GM21423 (cell line): ENCODE results near the gene FTSJ3.
A peak's percentile ranks its signal among the peaks of the same experiment; 100 is the strongest.
"Not testable (repeated sequence)": the region's sequence is repeated elsewhere in the genome, so short reads cannot be mapped to it uniquely, and the experiment has no call there.

Source experiments
- ATAC-seq: cut with Tn5 transposase; IDR thresholded peaks from one replicate; pipeline ENCODE4 v1.9.1; 2021; ENCODE audit warnings: mild to moderate bottlenecking, moderate library complexity; ENCODE audit not compliant: unreplicated experiment

Gene FTSJ3

DNA sequence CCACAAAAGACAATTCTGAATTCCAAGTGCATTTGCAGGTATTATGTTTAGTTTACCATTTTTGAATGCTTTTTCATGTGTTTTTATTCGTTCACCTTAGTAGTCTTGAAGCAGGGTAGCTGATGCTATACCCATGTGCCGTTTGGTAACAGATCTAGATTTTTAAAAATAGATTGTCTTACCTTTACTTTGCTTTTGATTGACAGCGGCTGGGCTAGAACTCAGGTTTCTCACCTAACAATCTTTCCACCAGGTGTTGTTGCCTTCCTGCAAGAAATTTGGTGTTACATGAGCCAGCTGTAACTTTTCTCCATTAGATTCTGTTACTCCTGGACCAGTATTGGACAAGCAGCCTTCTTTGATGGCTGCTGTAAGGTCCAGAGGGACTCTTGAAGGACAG, 1.5 kb upstream of the FTSJ3 start:
- ATAC-seq: no peak

GRCh38 chr17:63827801-63828221, 348 bp upstream of the FTSJ3 start:
- no peak for ATAC-seq

DNA sequence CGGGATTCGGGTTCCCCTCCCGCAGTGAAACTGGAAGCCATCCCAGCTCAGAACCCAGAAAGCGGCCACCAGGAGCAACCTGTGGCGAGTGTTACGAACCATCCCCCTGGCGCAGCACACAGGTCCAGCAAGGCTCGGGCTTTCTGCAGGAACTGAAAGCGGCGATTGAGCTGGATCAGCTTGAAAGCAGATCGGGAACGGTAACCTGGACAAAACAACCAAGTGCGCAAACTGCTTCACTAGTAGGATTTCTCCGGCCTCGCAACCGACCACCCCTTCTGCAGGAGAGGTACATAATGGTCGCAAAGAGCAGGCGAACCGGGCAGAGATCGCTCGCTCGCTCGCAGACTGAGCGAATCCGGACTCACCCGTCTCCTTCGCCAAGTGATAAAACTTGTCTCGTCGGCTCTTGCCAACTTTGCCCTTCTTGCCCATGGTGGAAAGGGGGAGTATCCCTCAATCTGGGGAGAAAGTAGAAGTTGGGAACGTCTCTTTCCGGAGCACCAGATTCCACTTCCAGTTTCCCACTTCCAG, 928 bp downstream of the FTSJ3 start:
- ATAC-seq: peak; percentile 3

DNA sequence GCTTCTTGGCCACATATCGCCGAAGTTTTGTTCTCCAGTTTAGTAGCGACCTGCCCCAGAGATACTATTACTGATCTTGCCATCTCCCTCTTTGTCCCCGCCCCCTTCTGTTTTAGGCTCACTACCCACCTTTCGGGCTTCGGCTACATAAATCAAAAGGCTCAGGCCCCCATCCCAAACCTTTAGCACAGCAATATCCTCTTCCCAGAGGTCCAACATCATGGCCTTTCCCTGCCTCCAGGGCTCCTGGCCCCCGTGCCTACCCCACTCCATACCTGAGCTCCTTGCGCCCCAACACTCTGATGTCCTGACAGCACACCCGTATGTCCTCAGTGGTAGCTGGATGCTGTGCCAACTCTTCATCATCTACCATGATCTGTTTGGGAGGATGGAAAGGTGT, 3.1 kb downstream of the FTSJ3 start:
- ATAC-seq: no peak

DNA sequence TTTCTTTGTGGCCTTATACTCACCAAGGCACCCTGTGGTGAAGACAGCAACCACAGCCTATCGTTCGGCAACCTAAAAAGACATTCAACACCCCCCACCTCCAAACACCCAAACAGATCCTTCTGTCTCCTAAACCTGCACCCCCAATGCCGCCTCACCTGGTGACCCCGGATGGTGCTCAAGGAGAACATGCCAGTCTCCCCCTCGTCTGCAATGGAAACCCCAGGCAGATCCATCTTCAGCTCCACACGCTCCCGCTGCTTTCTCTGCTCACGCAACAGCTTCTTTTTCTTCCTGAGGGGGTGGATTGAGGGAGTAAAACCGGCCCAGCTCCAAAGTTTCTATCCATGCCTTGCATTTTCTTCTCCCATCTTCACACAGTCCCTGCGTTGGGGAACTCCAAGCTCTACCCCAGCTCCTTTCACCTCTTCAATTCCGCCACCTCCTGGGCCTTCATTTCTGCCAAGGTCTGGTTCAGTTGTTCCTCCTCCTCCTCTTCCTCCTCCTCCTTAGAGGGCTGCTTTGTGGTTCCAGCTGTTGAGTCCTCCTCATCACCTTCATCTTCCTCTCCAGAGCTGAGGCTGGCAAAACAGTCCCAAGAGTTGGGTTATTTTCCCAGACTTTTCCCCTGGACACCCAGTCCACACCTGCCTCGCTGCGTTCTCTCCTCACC, 3.7 kb downstream of the FTSJ3 start:
- ATAC-seq: no peak

DNA sequence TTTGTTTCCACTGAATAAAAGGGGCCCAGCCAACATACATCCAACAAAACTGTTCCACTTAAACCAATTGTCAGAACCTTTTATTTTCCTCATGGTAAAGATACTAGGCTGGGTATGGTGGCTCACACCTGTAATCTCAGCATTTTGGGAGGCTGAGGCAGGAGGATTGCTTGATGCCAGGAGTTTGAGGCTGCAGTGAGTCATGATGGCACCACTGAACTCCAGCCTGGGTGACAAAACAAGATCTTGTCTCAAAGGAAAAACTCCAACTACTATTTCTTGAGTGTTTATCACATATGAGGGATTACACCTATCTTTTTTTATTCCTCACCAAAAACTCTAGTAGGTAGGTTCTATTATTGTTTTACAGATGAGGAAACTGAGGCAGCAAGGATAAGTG, 4.9 kb downstream of the FTSJ3 start:
- no peak for ATAC-seq

- ATAC-seq: no peak
Measured at GRCh38 chr17:63821804-63822203, 5.7 kb downstream of the FTSJ3 start.

DNA sequence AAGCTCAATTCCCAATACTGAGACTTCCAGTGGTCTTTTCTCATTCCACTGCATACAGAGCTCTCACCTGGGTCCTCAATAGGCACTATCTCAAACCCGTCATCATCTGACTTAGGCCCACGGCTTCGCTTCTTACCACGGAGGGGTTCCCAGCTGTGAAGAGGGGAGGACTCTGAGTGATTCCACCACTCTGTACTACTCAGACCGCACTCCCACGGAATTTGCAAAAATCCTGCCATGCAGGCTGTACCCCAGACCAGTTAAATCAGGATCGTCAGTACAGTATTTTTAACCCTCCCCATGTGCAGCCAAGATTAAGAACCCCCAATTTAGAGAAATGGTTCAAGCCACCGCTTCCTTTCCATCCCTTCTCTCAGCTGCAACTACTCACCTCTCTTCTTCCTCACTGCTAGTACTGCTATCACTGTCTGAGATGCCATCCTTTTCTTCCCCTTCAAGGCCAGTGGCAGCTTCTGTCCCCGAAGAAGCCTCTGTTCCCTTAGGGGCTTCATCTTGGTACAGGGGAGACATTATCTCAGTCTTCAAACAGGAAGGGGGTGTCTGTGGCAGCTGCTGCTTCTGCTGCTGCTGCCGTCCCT, 6.4 kb downstream of the FTSJ3 start:
- no peak for ATAC-seq

DNA sequence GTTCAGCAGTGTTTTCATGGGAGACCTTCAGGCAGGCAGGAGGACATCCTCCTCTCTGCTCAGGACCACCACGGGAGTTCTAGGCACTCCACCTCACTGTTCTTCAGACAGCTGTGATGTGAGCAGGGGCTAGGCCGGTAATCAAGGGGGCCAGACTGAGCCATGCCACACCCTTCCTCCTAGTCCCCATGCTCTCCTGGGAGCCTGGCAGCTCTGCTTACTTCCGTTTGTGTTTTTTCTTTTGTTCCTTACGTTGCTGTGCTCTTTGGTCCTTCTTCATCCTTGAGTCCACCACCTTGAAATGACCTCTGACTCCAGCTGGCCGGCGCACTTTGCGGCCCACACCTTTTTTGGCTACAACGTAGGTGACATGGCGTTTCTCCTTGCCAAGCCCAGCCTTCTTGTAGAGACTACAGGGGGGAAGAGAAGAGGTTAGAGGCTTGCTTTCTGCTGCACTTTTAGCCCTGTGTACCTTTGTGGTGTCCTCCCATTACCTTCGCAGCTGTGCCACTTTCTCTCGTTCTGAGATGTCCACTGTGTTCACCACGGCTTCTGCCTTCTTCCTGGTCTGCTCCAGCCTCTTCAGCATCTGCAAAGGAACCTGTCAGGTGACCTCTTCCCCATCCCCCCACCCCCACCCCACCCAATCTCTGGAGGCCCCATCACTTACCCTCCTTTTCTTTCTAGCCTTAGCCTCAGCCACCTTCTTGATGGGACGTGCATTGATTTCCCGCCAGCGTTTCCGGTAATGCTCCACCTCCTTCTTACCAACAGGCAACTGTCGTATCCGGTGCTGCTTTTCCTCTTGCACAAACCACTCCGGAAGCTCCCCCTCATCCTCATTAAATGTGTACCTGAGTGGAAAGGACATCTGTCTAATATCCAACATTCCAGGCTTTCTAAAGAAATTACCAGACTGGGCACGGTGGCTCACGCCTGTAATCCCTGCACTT, 7.6 kb downstream of the FTSJ3 start:
- ATAC-seq: no peak

DNA sequence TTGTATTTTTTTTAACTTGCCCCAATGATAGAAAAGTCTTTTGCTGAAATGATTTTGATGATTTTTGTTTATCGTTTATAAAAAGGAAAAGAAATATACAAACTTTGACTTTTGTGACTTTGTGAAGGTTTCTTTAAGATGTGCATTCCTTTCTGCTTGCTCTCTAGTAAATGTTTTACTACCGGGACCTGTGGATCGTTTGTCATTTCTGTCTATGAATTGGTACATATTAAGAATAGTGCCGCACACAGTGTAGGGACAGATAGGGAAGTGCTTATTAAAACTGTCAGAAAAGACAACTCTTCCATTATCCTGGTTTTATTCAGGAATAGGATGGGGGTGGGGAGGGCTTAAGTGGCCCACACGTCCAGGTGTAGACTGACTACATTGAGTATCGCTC, 8.3 kb downstream of the FTSJ3 start:
- ATAC-seq: no peak

- ATAC-seq: no peak
Measured at GRCh38 chr17:63817736-63818385, 9.6 kb downstream of the FTSJ3 start.

DNA sequence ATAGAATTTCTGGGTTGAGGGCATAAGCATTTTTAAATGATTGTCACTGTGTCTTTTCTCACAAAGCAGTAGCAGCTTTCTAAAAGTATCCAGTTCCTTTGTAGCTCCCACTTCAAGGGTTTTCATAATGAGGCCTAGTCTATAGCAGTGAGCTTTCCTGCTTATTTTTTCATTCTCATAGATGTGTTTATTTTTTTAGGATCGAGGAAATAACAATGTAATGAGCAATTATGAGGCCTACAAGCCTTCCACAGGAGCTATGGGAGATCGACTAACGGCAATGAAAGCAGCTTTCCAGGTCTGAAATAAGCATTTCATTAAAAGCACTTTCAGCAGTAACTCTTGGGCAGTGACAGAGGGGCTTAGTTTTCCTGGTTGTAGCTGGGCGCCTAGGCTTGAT, 10.8 kb downstream of the FTSJ3 start:
- ATAC-seq: no peak

DNA sequence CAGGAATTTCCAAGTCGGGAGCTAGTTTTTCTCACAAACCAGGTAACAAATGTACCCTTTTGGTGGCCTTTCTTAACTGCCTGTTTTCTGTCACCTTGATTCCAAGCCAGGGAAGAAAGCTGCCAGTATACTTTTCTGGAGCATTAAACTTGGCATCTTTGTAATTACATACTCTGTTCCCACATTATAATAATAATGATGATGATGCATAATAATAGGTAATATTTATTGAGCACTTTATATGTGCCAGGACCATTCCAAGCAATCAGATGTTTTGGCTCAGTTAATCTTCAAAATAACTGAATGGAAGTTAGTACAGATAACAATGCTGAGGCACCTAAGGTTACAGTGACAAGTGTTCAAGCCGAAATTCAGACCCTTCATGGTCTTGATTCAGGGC, 11.3 kb downstream of the FTSJ3 start:
- no peak for ATAC-seq

GRCh38 chr17:63809970-63810369, 17.5 kb downstream of the FTSJ3 start:
- ATAC-seq: no peak

DNA sequence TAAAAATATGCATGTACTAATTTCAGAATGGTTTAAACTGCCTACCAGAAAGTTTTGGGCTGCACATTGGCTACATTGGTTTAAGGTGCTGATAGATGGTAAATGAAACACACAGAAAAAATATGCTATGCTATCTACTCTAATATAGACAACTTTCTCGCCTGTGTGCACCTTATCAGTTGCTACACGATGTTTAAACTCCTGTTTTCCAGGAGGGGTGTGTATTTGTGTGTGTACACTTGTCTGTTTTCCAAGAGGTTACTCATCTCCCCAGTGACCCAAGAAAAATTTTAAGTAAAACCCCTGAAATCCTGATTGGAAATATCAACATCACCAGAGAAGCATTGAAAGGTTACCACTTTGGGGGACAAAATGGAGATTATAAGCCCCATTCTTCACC, 21.9 kb downstream of the FTSJ3 start:
- ATAC-seq: no peak

- ATAC-seq: no peak
Measured at GRCh38 chr17:63804328-63804727, 23.1 kb downstream of the FTSJ3 start.

DNA sequence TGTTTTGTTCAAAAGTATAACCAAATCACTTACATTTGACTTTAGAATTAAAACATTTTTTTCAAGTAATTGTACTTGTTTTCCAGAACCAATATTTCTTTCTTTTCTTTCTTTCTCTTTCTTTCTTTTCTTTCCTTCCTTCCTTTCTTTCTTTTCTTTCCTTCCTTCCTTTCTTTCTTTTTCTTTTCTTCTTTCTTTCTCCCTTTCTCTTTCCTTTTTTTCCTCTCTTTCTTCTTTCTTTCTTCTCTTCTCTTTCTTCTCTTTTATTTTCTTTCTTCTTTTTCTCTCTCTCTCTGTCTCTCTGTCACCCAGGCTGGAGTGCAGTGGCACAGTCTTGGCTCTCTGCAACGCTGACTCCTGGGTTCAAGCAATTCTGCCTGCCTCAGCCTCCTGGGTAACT, 26.7 kb downstream of the FTSJ3 start:
- ATAC-seq: no peak

- ATAC-seq: no peak
Measured at GRCh38 chr17:63798572-63799106, 28.8 kb downstream of the FTSJ3 start.

- ATAC-seq: not testable (repeated sequence)
Measured at GRCh38 chr17:63796375-63796774, 31.1 kb downstream of the FTSJ3 start.

- ATAC-seq: no peak
Measured at GRCh38 chr17:63792055-63792729, 35.3 kb downstream of the FTSJ3 start.
